CD1c-positive myeloid dendritic cell (primary cell): ENCODE data around the gene NAA16.
"Not testable (repeated sequence)": the region's sequence is repeated elsewhere in the genome, so short reads cannot be mapped to it uniquely, and the experiment has no call there.

Experiments
- DNase-seq: peaks from one replicate; pipeline ENCODE4 v3.0.0-alpha.2; 2016; ENCODE audit errors: extremely low spot score

NAA16 gene

GRCh38 chr13:41310963-41311405 is at the start of gene NAA16:
Gene NAA16, plus strand, starts transcription at chr13:41311267. Its CDS starts 262 bp downstream, at chr13:41311529.
- DNase-seq = peak; percentile 96

- peak; percentile 81 for DNase-seq
Observed at GRCh38 chr13:41263261-41263971, 47.7 kb upstream of the NAA16 start, which contains the start of gene MTRF1. Gene MTRF1, minus strand, starts transcription at chr13:41263576. Its CDS starts 2,669 bp downstream, at chr13:41260907.

- DNase-seq = no peak
Observed at GRCh38 chr13:41267106-41267505, 44.0 kb upstream of the NAA16 start.

- DNase-seq = no peak
Observed at GRCh38 chr13:41268764-41269163, 42.3 kb upstream of the NAA16 start.

DNA sequence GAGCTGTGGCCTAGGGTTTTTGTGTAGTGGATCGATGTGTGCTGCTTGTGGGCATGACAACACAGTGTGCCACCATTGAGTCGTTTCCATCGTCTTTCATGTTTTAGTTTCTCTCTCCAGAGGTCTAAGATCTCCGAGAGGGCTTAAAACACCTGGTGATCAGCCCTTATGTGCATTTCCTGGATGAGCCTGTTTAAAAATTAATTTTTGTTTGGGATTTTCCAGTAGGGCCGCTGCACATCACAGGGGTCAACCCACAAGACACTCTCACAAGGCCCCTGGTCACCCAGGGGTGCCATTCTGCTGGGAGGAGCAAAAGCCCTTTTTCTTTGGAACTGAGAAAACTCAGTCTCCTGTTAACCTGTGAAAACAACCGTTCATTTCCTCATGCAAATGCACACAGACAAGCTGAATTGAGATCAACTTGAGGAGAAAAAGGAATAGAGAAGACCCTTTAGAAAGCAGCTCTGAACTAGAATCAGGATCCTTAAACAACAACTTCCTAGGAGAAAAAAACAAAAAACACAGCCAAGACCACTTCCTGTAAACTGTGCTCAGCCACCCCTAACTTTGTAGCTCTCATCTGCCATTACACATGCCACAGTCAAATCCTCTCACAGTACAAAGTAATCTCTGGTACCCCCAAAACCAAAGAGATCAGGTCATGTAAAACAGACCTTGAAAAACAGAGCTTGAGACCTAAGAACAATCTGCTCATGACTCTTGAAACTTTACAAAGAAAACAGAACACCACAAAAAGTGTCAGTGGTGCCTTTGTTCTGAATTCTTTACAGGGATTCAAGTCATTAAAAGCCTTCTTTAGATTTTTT is 39.4 kb upstream of the NAA16 start:
- DNase-seq = no peak

DNA sequence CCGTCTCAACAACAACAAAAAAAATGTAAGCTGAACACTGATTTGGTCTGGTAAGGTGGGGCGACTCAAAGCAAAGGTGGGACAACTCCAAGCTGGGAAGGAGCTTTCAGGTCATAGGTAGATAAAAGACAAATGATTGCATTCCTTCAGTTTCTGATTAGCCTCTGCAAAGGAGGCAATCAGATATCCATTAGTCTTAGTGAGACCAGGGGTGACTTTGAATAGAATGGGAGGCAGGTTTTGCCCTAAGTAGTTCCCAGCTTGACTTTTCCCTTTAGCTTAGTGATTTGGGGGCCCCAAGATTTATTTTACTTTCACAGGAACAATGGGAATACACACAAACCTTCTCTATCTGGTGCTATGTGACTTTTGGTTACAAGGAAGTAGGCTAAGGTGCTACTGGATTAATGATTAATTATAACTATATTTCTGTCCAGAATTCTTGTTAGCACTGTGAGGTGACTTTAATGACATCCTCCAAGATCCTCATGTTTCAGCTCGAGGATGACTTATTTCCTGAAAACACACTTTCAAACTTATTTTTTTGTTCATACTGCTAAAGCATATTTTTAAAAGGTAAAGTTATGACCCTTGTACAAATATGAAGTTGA is 37.1 kb upstream of the NAA16 start:
- DNase-seq = no peak

DNA sequence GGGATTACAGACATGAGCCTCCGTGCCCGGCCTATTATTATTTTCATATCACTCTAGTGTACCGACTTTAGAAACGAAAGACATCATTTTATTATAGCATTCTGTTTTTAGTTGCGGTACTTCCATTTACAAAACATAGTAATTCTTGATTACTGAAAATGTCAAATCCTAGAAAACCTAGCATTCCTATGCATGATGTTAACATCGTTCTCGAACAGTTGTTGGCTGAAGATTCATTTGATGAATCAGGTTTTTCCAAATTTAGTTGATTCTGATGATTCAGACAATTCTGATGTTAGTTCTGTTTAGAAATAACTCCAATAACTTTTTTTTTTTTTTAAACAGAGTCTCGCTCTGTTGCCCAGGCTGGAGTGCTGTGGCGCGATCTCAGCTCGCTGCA is 36.2 kb upstream of the NAA16 start:
- no peak for DNase-seq

DNA sequence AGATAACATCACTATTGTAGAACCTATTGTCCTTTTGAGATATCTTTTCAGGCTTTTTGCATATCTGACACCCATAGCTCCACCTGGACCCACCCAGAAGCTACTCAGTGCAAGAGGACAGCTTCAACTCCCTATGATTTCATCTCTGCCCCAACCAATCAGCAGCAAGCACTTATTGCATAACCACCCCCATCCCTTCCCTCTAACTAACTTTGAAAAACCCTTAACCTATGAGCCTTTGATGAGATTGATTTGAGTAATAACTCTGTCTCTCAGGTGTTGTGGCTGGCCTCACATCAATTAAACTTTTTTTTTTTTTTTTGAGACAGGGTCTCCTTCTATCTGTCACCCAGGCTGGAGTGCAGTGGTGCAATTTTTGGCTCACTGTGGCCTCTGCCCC is 34.2 kb upstream of the NAA16 start:
- no peak for DNase-seq

DNA sequence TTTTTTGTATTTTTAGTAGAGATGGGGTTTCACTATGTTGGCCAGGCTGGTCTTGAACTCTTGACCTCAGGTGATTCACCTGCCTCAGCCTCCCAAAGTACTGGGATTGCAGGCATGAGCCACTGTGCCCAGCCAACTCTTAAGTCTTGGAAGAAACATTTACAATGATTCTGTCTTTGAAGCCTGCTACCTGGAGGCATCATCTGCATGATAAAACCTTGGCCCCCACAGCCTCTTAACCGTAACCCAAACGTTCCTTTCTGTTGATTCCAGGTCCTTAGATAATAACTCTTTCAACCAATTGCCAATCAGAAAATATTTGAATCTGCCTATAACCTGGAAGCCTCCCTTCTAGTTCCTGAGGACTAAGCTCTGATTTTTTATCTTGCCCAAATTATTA is 31.9 kb upstream of the NAA16 start:
- not testable (repeated sequence) for DNase-seq

GRCh38 chr13:41282129-41282571 is 28.9 kb upstream of the NAA16 start:
- peak; percentile 67 for DNase-seq

DNA sequence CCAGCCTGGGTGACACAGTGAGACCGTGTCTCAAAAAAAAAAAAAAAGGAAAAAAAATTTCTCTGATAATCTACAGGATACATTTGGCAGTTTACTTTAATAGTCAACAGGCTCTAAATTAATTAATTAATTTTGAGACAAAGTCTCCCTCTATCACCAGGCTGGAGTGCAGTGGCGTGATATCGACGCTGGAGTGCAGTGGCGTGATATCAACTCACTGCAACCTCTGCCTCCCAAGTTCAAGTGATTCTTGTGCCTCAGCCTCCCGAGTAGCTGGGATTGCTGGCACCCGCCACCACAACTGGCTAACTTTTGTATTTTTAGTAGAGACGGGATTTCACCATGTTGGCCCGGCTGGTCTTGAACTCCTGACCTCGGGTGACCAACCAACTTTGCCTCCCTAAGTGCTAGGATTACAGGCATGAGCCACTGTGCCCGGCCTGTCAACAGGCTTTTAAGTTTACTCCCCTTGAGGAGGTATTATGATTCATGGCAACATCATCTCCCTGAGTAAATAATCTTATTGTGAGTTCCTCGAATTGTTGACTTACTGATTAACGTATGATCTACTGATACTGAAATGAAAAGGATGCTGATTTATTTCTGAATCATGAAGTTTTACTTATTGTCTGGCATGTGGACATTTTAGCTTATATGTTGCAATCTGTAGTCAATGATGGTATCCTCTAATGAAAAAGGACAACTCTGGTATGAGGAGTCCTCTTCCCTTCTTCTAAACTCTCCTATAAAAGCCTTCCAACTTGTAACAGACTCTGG is 26.4 kb upstream of the NAA16 start:
- DNase-seq = no peak

DNA sequence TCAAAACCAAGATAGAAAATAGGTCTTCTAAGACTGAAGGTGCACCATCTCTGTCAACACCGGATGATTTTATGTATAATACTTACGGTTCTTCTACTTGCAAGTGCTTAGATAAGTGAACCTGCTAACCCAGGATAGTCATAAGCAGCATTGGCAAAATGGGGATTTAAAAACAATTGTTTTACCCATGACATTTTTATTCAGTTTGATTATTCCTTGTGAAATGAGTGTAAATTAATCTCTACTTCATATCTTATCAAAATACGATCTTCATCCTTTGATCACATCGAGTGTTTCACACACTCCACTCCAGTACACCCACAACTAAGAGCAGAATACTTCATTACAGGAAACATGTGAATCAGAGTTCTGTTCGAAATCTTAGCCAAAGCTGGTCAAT is 24.7 kb upstream of the NAA16 start:
- DNase-seq = no peak

DNA sequence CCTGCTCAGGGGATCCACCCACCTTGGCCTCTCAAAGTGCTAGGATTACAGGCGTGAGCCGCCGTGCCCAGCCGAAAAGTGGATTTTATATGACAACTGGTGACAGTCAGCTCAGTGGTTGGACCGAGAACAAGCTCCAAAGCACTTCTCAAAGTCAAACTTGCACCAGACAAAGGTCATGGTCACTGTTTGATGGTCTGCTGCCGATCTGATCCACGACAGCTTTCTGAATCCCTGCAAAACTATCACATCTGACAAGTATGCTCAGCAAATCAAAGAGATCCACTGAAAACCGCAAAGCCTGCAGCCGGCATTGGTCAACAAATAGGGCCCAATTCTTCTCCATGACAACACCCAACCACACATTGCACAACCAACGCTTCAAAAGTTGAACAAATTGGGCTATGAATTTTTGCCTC is 21.6 kb upstream of the NAA16 start:
- no peak for DNase-seq

DNA sequence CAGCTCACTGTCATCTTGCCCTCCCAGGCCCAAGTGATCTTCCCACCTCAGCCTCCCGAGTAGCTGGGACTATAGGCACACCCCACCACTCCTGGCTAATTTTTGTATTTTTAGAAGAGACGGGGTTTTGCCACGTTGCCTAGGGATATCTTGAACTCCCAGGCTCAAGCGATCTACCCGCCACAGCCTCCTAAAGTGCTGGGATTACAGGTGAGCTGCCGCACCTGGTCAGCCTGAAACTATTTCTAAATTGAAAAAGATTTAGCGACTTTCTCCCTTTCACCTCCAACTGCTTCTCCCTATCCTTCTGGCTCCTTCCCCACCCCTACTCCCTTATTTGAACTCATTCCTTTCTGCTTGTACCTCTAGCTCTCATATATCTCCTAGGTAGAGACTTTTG is 19.8 kb upstream of the NAA16 start:
- DNase-seq = no peak

DNA sequence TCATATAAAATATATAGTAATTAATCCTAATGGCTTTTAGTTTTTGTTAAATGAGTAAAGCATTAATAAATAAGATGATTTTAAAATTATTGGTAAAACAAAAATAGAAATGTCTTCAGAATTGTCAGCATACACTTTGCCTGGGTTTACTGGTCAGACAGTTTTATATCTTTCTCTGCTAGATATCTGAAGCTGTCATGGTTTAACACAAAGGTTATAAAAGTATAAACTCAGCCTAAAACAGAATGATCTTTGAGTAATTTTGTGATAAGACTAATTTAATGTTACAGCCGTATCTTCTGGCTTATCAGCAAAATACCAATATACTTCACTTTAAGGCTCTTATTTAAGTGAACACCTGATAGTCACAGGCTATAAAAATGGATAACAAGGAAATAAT is 17.8 kb upstream of the NAA16 start:
- DNase-seq = no peak

- no peak for DNase-seq
Observed at GRCh38 chr13:41294914-41295313, 16.2 kb upstream of the NAA16 start.

DNA sequence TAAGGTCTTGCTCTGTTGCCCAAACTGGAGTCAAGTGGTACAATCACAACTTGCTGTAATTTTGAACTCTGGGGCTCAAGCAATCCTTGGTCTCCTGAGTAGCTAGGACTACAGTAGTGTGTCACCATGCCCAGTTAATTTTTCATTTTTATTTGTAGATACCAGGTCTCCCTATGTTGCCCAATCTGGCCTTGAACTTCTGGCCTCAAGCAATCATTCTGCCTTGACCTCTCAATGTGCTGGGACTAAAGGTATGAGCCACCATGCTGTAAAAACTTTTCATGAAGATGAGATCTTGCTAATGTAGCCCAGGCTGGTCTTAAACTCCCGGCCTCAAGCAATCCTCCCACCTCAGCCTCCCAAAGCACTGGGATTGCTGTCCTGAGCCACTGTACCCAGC is 15.1 kb upstream of the NAA16 start:
- no peak for DNase-seq

GRCh38 chr13:41296879-41297646 is 14.0 kb upstream of the NAA16 start:
- DNase-seq = no peak

DNA sequence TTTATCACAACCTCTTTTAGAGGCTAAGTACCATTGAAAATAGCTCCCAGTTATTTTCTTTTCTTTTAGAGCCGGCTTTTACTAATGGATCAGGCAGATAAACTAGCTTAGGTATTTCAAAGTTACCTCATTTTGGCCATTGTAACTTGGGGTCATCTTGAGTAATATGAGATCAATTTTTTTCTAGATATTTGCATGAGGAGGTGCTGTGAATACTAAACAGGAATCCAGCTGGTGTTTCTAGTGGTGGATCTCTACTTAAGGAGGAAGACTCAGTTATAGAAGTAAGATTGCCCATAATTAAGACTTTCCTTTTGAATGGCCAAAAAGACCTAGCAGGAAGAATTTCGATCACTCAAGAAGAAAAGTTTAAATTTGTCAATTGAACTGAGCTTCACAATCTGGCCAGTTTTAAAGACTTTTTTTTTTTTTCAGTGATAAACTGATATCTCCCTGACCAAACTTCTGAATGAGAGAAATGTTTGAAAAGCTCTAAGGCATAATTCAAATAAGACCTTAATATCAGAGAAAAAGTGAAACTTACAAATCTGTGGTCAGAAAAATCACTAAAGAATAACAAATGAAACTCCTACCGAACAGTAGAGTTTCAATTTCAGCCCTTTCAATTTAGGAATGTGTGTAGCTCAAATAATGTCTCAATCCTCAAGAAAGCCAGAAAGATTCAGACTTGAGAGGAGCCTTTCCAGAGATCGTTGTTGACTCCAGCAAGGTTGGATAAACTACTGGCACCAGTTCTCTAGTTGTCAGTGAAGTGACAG is 11.6 kb upstream of the NAA16 start:
- DNase-seq = no peak

DNA sequence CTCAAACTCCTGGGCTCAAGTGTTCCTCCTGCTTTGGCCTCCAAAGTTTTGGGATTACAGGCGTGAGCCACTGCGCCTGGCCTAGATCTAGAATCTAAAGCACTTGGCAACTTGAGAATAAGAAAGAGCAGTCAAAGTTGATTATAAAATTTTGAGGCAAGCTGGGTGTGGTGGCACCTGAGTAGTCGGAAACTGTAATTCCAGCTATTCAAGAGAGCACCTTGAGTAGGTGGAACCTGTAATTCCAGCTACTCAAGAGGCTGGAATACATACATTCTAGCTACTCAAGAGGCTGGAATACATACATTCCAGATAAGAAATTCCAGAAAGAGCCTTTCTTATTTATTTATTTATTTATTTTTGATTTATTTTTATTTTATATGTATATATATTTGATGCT is 8.3 kb upstream of the NAA16 start:
- DNase-seq = no peak
